H1 (cell line): ENCODE measurements around the gene MSH4. TPM values are rescaled to one million over a fixed set of nuclear protein-coding genes. Genes with fewer than 3 reads are reported as not detected.

Experiments used
- CTCF ChIA-PET: fragments of 300-600 bp; sonication (Branson Sonifier 250); formaldehyde crosslinking; loops from one replicate; lab custom pipeline; 2021; ENCODE audit not compliant: partially characterized antibody; lab: Charles Lee
- POLR2A ChIA-PET: fragments of 300-600 bp; sonication (Branson Sonifier 250); formaldehyde crosslinking; loops from one replicate; lab custom pipeline; 2021; ENCODE audit warnings: inconsistent platforms; ENCODE audit not compliant: partially characterized antibody; lab: Charles Lee
- DNase-seq, 2 experiments: peaks; one replicate each; pipeline versions ENCODE4 v3.0.0 to v3.0.0-alpha.2; 2010 to 2022; ENCODE audit warnings: low spot score in 2 of 2, low read depth in 1 of 2, mixed read lengths in 1 of 2
- FAIRE-seq: peaks from 2 replicates; lab custom pipeline; 2011; peaks lifted over from hg19 to GRCh38; lab: Jason Lieb, UNC
- H2AFZ ChIP-seq: 2 replicates; pipeline ENCODE4 v1.8.1; 2012; ENCODE audit warnings: low read length, inconsistent platforms
- H2AK5ac ChIP-seq: 2 replicates; pipeline ENCODE4 v1.6.1; 2013; ENCODE audit warnings: low read depth, low read length
- H2BK120ac ChIP-seq: replicated peaks from 2 replicates; pipeline ENCODE3; 2013; ENCODE audit warnings: low read depth, low read length, inconsistent platforms
- H2BK12ac ChIP-seq: 2 replicates; pipeline ENCODE4 v1.6.1; 2013; ENCODE audit warnings: low read depth, low read length
- H2BK15ac ChIP-seq: 2 replicates; pipeline ENCODE4 v1.6.1; 2013; ENCODE audit warnings: low read length
- H2BK20ac ChIP-seq: 2 replicates; pipeline ENCODE4 v1.6.1; 2013; ENCODE audit warnings: low read length
- H2BK5ac ChIP-seq: 2 replicates; pipeline ENCODE4 v1.6.1; 2013; ENCODE audit warnings: low read depth, low read length
- H3K14ac ChIP-seq: 2 replicates; pipeline ENCODE4 v1.6.1; 2013; ENCODE audit warnings: inconsistent platforms; ENCODE audit not compliant: insufficient read length
- H3K18ac ChIP-seq: 2 replicates; pipeline ENCODE4 v1.6.1; 2013; ENCODE audit warnings: low read length; ENCODE audit errors: extremely low read depth
- H3K23ac ChIP-seq: 2 replicates; pipeline ENCODE4 v1.6.1; 2013; ENCODE audit warnings: inconsistent platforms; ENCODE audit not compliant: insufficient read length
- H3K23me2 ChIP-seq: 2 replicates; pipeline ENCODE4 v1.6.1; 2013; ENCODE audit warnings: low read depth, low read length
- H3K27ac ChIP-seq: 2 replicates; pipeline ENCODE4 v1.6.1; 2011; ENCODE audit warnings: low read depth, low read length, inconsistent platforms
- H3K27me3 ChIP-seq, 4 experiments: replicated peaks in 1 of 4; 1 replicate in 1 of 4; 2 replicates in 3 of 4; pipeline versions ENCODE4 v1.6.1 to v1.8.1; 2011 to 2013; ENCODE audit warnings: low read length in 3 of 4, mild to moderate bottlenecking in 3 of 4, inconsistent platforms in 2 of 4, mixed read lengths in 2 of 4, moderate library complexity in 1 of 4; ENCODE audit not compliant: control insufficient read depth in 3 of 4, insufficient read depth in 3 of 4; ENCODE audit errors: extremely low read depth in 1 of 4
- H3K36me3 ChIP-seq, 4 experiments: 2 replicates each; pipeline versions ENCODE4 v1.6.1 to v1.8.1; 2011 to 2013; ENCODE audit warnings: mild to moderate bottlenecking in 4 of 4, low read length in 3 of 4, moderate library complexity in 2 of 4, control low read depth in 1 of 4, inconsistent platforms in 1 of 4; ENCODE audit not compliant: insufficient read depth in 4 of 4, control insufficient read depth in 2 of 4
- H3K4ac ChIP-seq: replicated peaks from 2 replicates; pipeline ENCODE3; 2013; ENCODE audit warnings: low read length, low read depth, mixed read lengths, inconsistent platforms; ENCODE audit not compliant: insufficient read length
- H3K4me1 ChIP-seq, 4 experiments: replicated peaks in 1 of 4; 1 replicate in 1 of 4; 2 replicates in 3 of 4; pipeline versions ENCODE4 v1.6.1 to v1.8.1; 2011 to 2013; ENCODE audit warnings: low read length in 3 of 4, inconsistent platforms in 2 of 4, mixed read lengths in 1 of 4; ENCODE audit not compliant: insufficient read depth in 4 of 4, control insufficient read depth in 3 of 4
- H3K4me2 ChIP-seq, 2 experiments: 2 replicates each; pipeline versions ENCODE4 v1.6.1 to v1.8.1; 2011 to 2013; ENCODE audit warnings: low read depth in 2 of 2, low read length in 2 of 2, control low read depth in 1 of 2, inconsistent platforms in 1 of 2, mild to moderate bottlenecking in 1 of 2; ENCODE audit not compliant: insufficient read depth in 1 of 2
- H3K4me3 ChIP-seq, 4 experiments: fragments of 200-600, 300-600 bp in 1 of 4; sonication (generic), shearing (Covaris generic), sonication (Bioruptor Twin) in 1 of 4; 2 replicates each; pipeline versions ENCODE4 v1.5.1 to v1.8.1; 2011 to 2016; ENCODE audit warnings: low read length in 4 of 4, low read depth in 3 of 4, control low read depth in 2 of 4, inconsistent platforms in 2 of 4, mild to moderate bottlenecking in 2 of 4, mixed read lengths in 1 of 4, moderate library complexity in 1 of 4; ENCODE audit not compliant: insufficient read depth in 2 of 4; ENCODE audit errors: extremely low read depth in 1 of 4
- H3K56ac ChIP-seq: replicated peaks from 2 replicates; pipeline ENCODE3; 2013; ENCODE audit warnings: low read depth, mild to moderate bottlenecking, mixed read lengths, low read length, inconsistent platforms; ENCODE audit not compliant: insufficient read length
- H3K79me1 ChIP-seq: 2 replicates; pipeline ENCODE4 v1.6.1; 2013; ENCODE audit warnings: low read depth, low read length, control low read depth
- H3K79me2 ChIP-seq, 2 experiments: 2 replicates each; pipeline versions ENCODE4 v1.6.1 to v1.8.1; 2012 to 2013; ENCODE audit warnings: low read length in 2 of 2, mild to moderate bottlenecking in 2 of 2, inconsistent platforms in 1 of 2; ENCODE audit not compliant: insufficient read depth in 2 of 2, control insufficient read depth in 1 of 2
- H3K9ac ChIP-seq, 4 experiments: replicated peaks in 1 of 4; 1 replicate in 1 of 4; 2 replicates in 3 of 4; pipeline versions ENCODE4 v1.6.1 to v1.8.1; 2011 to 2013; ENCODE audit warnings: low read depth in 3 of 4, low read length in 3 of 4, control low read depth in 2 of 4, mild to moderate bottlenecking in 2 of 4, moderate library complexity in 2 of 4, inconsistent platforms in 1 of 4; ENCODE audit errors: extremely low read depth in 1 of 4
- H3K9me3 ChIP-seq, 2 experiments: 2 replicates each; pipeline versions ENCODE4 v1.6.1 to v1.8.1; 2012 to 2013; ENCODE audit warnings: mild to moderate bottlenecking in 2 of 2, moderate library complexity in 2 of 2, control low read depth in 1 of 2, inconsistent platforms in 1 of 2, low read depth in 1 of 2, low read length in 1 of 2, mixed read lengths in 1 of 2; ENCODE audit not compliant: insufficient read depth in 2 of 2
- H4K20me1 ChIP-seq, 2 experiments: replicated peaks in 1 of 2; 2 replicates each; pipeline versions ENCODE3 to v1.8.1; 2011 to 2013; ENCODE audit warnings: inconsistent platforms in 2 of 2, low read length in 2 of 2, mild to moderate bottlenecking in 1 of 2; ENCODE audit not compliant: insufficient read depth in 2 of 2, control insufficient read depth in 1 of 2
- H4K5ac ChIP-seq: 2 replicates; pipeline ENCODE4 v1.6.1; 2013; ENCODE audit warnings: low read length, low read depth, mixed read lengths, inconsistent platforms; ENCODE audit not compliant: insufficient read length
- H4K8ac ChIP-seq: 2 replicates; pipeline ENCODE4 v1.8.0; 2013; ENCODE audit warnings: mild to moderate bottlenecking, moderate library complexity, low read length, inconsistent platforms; ENCODE audit not compliant: insufficient read depth; ENCODE audit errors: extremely low read depth
- H4K91ac ChIP-seq: replicated peaks from 2 replicates; pipeline ENCODE3; 2013; ENCODE audit warnings: low read length, mixed read lengths, inconsistent platforms; ENCODE audit not compliant: insufficient read length
- CEBPB ChIP-seq: IDR thresholded peaks from 2 replicates; pipeline ENCODE4 v1.6.1; 2012; ENCODE audit warnings: low read depth, low read length
- GTF2F1 ChIP-seq: IDR thresholded peaks from 2 replicates; pipeline ENCODE4 v1.6.1; 2012; ENCODE audit warnings: low read depth, low read length, improper control_type of control experiment, borderline replicate concordance
- KDM4A ChIP-seq: IDR thresholded peaks from one replicate; pipeline ENCODE4 v1.7.1; 2012; ENCODE audit warnings: low read depth, mild to moderate bottlenecking, moderate library complexity, low read length, inconsistent platforms; ENCODE audit not compliant: severe bottlenecking
- NRF1 ChIP-seq: IDR thresholded peaks from 2 replicates; pipeline ENCODE4 v1.6.1; 2011; ENCODE audit warnings: mild to moderate bottlenecking, low read depth, low read length, improper control_type of control experiment
- PHF8 ChIP-seq: fragments of 200-600 bp; sonication (generic); conservative IDR thresholded peaks from 2 replicates; pipeline ENCODE4 v1.7.1; 2012; ENCODE audit warnings: low read depth, mild to moderate bottlenecking, inconsistent platforms, low read length, moderate library complexity
- POLR2A ChIP-seq, 2 experiments: IDR thresholded peaks; 1 replicate in 1 of 2; 2 replicates in 1 of 2; pipeline ENCODE4 v1.6.1; 2011; ENCODE audit warnings: low read depth in 2 of 2, low read length in 2 of 2, mild to moderate bottlenecking in 2 of 2; ENCODE audit errors: control extremely low read depth in 1 of 2
- RBBP5 ChIP-seq: IDR thresholded peaks from 2 replicates; pipeline ENCODE4 v1.7.1; 2012; ENCODE audit warnings: low read depth, mild to moderate bottlenecking, inconsistent platforms, low read length, moderate library complexity, borderline replicate concordance
- SRF ChIP-seq: IDR thresholded peaks from 2 replicates; pipeline ENCODE4 v1.6.1; 2011; ENCODE audit warnings: mild to moderate bottlenecking, low read depth, low read length, moderate library complexity
- TEAD4 ChIP-seq: IDR thresholded peaks from 2 replicates; pipeline ENCODE4 v1.6.1; 2012; ENCODE audit warnings: low read depth, low read length, inconsistent platforms, mixed read lengths
- YY1 ChIP-seq: IDR thresholded peaks from 2 replicates; pipeline ENCODE4 v1.6.1; 2011; ENCODE audit warnings: low read depth, mild to moderate bottlenecking, low read length
- WGBS, 2 experiments: shearing (Covaris generic) in 1 of 2; methylation state at CpG; one replicate each; pipeline versions ENCODE4 v1.1.6 to v1.1.7; 2013 to 2015; ENCODE audit warnings: low lambda C conversion rate in 2 of 2, mixed read lengths in 2 of 2, inconsistent platforms in 1 of 2, low coverage in 1 of 2, missing lambda C conversion rate in 1 of 2; ENCODE audit not compliant: insufficient replicate concordance in 2 of 2, insufficient coverage in 1 of 2, insufficient read length in 1 of 2; ENCODE audit errors: extremely low coverage in 1 of 2, missing lambda C conversion rate in 1 of 2; 5-methylcytosine and 5-hydroxymethylcytosine counted together
- polyA plus RNA-seq, 7 experiments: library from polyadenylated mRNA; depleted of rRNA in 3 of 7; stranded (reverse) in 5 of 7; unstranded in 2 of 7; fragments of >200 nt in 5 of 7; fragments of 200-250 nt in 2 of 7; gene quantifications; 1 replicate in 5 of 7; 2 replicates in 1 of 7; 4 replicates in 1 of 7; pipeline versions ENCODE4 v1.2.1 to v1.2.3, GENCODE V29; 2011 to 2013; ENCODE audit warnings: missing spikeins in 2 of 7, mixed read lengths in 2 of 7
- total RNA-seq: library from RNA; stranded (reverse); fragmentation: NEBNext Ultra II Directional; extraction: Animal tissue kit (Norgen Biotek cat#: 25700); gene quantifications from 2 replicates; pipeline ENCODE4 v1.2.1, GENCODE V29; 2021
- TF ChIP-seq, protein P1 (sequence below), 3 experiments: IDR thresholded peaks; 1 replicate in 2 of 3; 2 replicates in 1 of 3; pipeline versions ENCODE4 v1.5.1 to v1.6.1; 2011; ENCODE audit warnings: low read length in 3 of 3, mild to moderate bottlenecking in 3 of 3, inconsistent platforms in 2 of 3, low read depth in 1 of 3, moderate library complexity in 1 of 3; ENCODE audit not compliant: insufficient read depth in 1 of 3; ENCODE audit errors: control extremely low read depth in 1 of 3

The MSH4 gene
- total and polyA plus RNA-seq, 2 of the 8 experiments (the other 6 are each of a cell fraction or from before 2014, with no cell fraction given): 0.03 to 0.22 TPM

DNA sequence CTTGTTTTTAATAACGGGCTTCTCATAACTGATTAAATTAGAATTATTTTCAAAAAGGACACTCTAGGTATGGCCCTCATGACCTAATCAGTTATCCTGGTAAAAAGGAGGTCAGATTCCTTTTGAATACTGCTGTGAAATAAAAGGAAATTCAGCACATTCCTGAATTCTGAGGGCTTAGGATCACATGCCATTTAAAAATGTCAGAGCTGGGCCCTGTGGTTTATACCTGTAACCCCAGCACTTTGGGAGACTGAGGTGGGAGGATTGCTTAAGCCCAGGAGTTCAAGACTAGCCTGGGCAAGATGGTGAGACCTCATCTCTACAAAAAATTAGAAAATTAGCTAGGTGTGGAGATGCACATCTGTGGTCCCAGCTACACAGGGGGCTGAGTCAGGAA lies 28.7 kb upstream of the MSH4 start:
- Histone ChIP-seq H3K79me1 (no peaks in the 10 kb centered on the region), H2AK5ac (no peak overlapping the region), H3K23ac (no peak overlapping the region), H2BK120ac (no peak overlapping the region), H3K79me2 (no peaks in the 10 kb centered on the region), H3K23me2 (no peaks in the 10 kb centered on the region), H2BK15ac (no peak overlapping the region), H4K91ac (no peak overlapping the region), H4K20me1 (no peaks in the 10 kb centered on the region), H3K14ac (no peak overlapping the region), H2BK20ac (no peak overlapping the region), H3K9ac (no peak overlapping the region), H3K9me3 (0 out of 4 replicates have a peak, but pooled peaks cover 0 to 2% of the 10 kb centered on the region in 2 experiments), H4K8ac (no peak overlapping the region), H3K27ac (no peak overlapping the region), H3K36me3 (no peaks in the 10 kb centered on the region), H2AFZ (no peak overlapping the region), H3K4me2 (no peak overlapping the region), H2BK12ac (no peak overlapping the region), H3K4ac (no peak overlapping the region), H3K18ac (no peak overlapping the region), H3K56ac (no peak overlapping the region), H3K4me1 (peaks cover 0 to 3% (median 1%) of the 10 kb centered on the region in 4 experiments; a peak in 2 of 7 replicates), H3K4me3 (no peak overlapping the region), H3K27me3 (no peaks in the 10 kb centered on the region), H2BK5ac (no peak overlapping the region), H4K5ac (no peak overlapping the region)
- no peak for FAIRE-seq
- POLR2A ChIA-PET: interaction anchor here (0.8 to 5.5 kb wide), 3 partner anchors 18 to 35 kb away, joined by 3 to 31 read pairs (median 5); partner anchors contain the start of gene RABGGTB
- CTCF ChIA-PET: interaction anchor here (0.5 to 1.1 kb wide), 3 partner anchors 9 to 80 kb away, joined by 3 to 4 read pairs (median 3); no protein-coding TSS in a partner anchor
- 88% methylated on average over 1 of the region's 1 CpG; no CpG with 5 or more reads in 1 of the 2 experiments for WGBS, 2 experiments
- DNase-seq: no peak
- TF ChIP-seq SRF: no peak
- TF ChIP-seq YY1: no peak
- TF ChIP-seq TEAD4: no peak
- TF ChIP-seq NRF1: no peak
- no peak for TF ChIP-seq CEBPB
- TF ChIP-seq RBBP5: no peak
- no peak for TF ChIP-seq PHF8
- TF ChIP-seq, protein P1, sequence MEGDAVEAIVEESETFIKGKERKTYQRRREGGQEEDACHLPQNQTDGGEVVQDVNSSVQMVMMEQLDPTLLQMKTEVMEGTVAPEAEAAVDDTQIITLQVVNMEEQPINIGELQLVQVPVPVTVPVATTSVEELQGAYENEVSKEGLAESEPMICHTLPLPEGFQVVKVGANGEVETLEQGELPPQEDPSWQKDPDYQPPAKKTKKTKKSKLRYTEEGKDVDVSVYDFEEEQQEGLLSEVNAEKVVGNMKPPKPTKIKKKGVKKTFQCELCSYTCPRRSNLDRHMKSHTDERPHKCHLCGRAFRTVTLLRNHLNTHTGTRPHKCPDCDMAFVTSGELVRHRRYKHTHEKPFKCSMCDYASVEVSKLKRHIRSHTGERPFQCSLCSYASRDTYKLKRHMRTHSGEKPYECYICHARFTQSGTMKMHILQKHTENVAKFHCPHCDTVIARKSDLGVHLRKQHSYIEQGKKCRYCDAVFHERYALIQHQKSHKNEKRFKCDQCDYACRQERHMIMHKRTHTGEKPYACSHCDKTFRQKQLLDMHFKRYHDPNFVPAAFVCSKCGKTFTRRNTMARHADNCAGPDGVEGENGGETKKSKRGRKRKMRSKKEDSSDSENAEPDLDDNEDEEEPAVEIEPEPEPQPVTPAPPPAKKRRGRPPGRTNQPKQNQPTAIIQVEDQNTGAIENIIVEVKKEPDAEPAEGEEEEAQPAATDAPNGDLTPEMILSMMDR (IDR thresholded peaks at IDR 0.05; ENCODE audit: control extremely low read depth in 1 of 3, insufficient read depth in 1 of 3, low read depth in 1 of 3, low read length in 3 of 3): no peak
- no peak for TF ChIP-seq POLR2A (IDR thresholded peaks at IDR 0.05; ENCODE audit: control extremely low read depth in 1 of 2, low read depth in 2 of 2, low read length in 2 of 2)
- no peak for TF ChIP-seq KDM4A
- no peak for TF ChIP-seq GTF2F1
